CD14-positive monocyte (primary cell): ENCODE results near the gene PNKP. TPM values are rescaled to one million over a fixed set of nuclear protein-coding genes. Genes with fewer than 3 reads are reported as not detected.

ENCODE experiments used
- DNase-seq, 3 donors: peaks; one replicate each; pipeline ENCODE4 v3.0.0-alpha.2; 2011 to 2022
- H2AFZ ChIP-seq: 2 replicates; pipeline ENCODE4 v1.6.0; 2012; ENCODE audit warnings: mild to moderate bottlenecking, low read depth, low read length, inconsistent platforms; ENCODE audit not compliant: insufficient read depth, poor library complexity, severe bottlenecking
- H3K27ac ChIP-seq, 2 donors: 1 replicate in 1 of 2; 2 replicates in 1 of 2; pipeline ENCODE4 v1.5.1; 2012 to 2013; ENCODE audit warnings: low read length in 2 of 2, control low read depth in 1 of 2, inconsistent platforms in 1 of 2, low read depth in 1 of 2, mild to moderate bottlenecking in 1 of 2
- H3K27me3 ChIP-seq, 2 donors: one replicate each; pipeline versions ENCODE4 v1.6.0 to v1.6.1; 2011 to 2013; ENCODE audit warnings: low read length in 2 of 2; ENCODE audit not compliant: control insufficient read depth in 2 of 2, insufficient read depth in 2 of 2
- H3K36me3 ChIP-seq, 2 donors: replicated peaks in 1 of 2; 1 replicate in 1 of 2; 2 replicates in 1 of 2; pipeline versions ENCODE4 v1.5.1 to v1.6.1; 2012 to 2013; ENCODE audit warnings: low read length in 2 of 2, control low read depth in 1 of 2, inconsistent platforms in 1 of 2, mild to moderate bottlenecking in 1 of 2; ENCODE audit not compliant: insufficient read depth in 2 of 2, control insufficient read depth in 1 of 2
- H3K4me1 ChIP-seq, 2 donors: 1 replicate in 1 of 2; 2 replicates in 1 of 2; pipeline versions ENCODE4 v1.5.1 to v1.6.1; 2012 to 2013; ENCODE audit warnings: low read length in 2 of 2, control low read depth in 1 of 2, inconsistent platforms in 1 of 2, mild to moderate bottlenecking in 1 of 2, moderate library complexity in 1 of 2; ENCODE audit not compliant: insufficient read depth in 2 of 2, control insufficient read depth in 1 of 2
- H3K4me2 ChIP-seq: replicated peaks from 2 replicates; pipeline ENCODE3; 2012; ENCODE audit warnings: low read length, moderate library complexity, mild to moderate bottlenecking; ENCODE audit not compliant: poor library complexity, severe bottlenecking; ENCODE audit errors: extremely low read depth
- H3K4me3 ChIP-seq, 3 experiments: fragments of 200-600 bp in 1 of 3; sonication (generic) in 1 of 3; replicated peaks in 1 of 3; 1 replicate in 2 of 3; 2 replicates in 1 of 3; pipeline ENCODE4 v1.5.1; 2011 to 2013; ENCODE audit warnings: low read length in 3 of 3, mild to moderate bottlenecking in 3 of 3, control low read depth in 2 of 3, low read depth in 2 of 3, inconsistent platforms in 1 of 3, moderate library complexity in 1 of 3
- H3K79me2 ChIP-seq: 2 replicates; pipeline ENCODE4 v1.6.0; 2012; ENCODE audit warnings: mild to moderate bottlenecking, control low read depth, inconsistent platforms, low read length, moderate library complexity; ENCODE audit not compliant: insufficient read depth
- H3K9ac ChIP-seq: 2 replicates; pipeline ENCODE4 v1.6.0; 2017; ENCODE audit warnings: low read length, mild to moderate bottlenecking; ENCODE audit not compliant: insufficient read depth, poor library complexity, severe bottlenecking
- H3K9me3 ChIP-seq, 2 donors: replicated peaks in 1 of 2; 1 replicate in 1 of 2; 2 replicates in 1 of 2; pipeline versions ENCODE4 v1.5.1 to v1.6.1; 2012 to 2013; ENCODE audit warnings: low read length in 2 of 2, control low read depth in 1 of 2; ENCODE audit not compliant: control insufficient read depth in 1 of 2, insufficient read depth in 1 of 2
- H4K20me1 ChIP-seq: 2 replicates; pipeline ENCODE4 v1.6.0; 2012; ENCODE audit warnings: mild to moderate bottlenecking, low read length, control low read depth, moderate library complexity; ENCODE audit not compliant: insufficient read depth
- H3K27ac Mint-ChIP-seq, 7 donors: one replicate each; pipeline ENCODE4 v1.8.0; 2020; ENCODE audit warnings: mild to moderate bottlenecking in 7 of 7, mixed read lengths in 7 of 7, moderate library complexity in 6 of 7, inconsistent platforms in 2 of 7
- H3K27me3 Mint-ChIP-seq, 3 donors: one replicate each; pipeline ENCODE4 v1.8.0; 2021 to 2022; ENCODE audit warnings: low read depth in 3 of 3, mild to moderate bottlenecking in 3 of 3, mixed read lengths in 3 of 3, moderate library complexity in 3 of 3, inconsistent platforms in 1 of 3
- H3K36me3 Mint-ChIP-seq, 2 donors: one replicate each; pipeline ENCODE4 v1.8.0; 2020; ENCODE audit warnings: mixed read lengths in 2 of 2, inconsistent platforms in 1 of 2, mild to moderate bottlenecking in 1 of 2
- H3K4me1 Mint-ChIP-seq: one replicate; pipeline ENCODE4 v1.8.0; 2020; ENCODE audit warnings: mild to moderate bottlenecking, mixed read lengths
- H3K4me3 Mint-ChIP-seq, 2 donors: one replicate each; pipeline ENCODE4 v1.8.0; 2020; ENCODE audit warnings: mild to moderate bottlenecking in 2 of 2, mixed read lengths in 2 of 2, moderate library complexity in 1 of 2
- H3K9me3 Mint-ChIP-seq, 7 donors: one replicate each; pipeline ENCODE4 v1.8.0; 2020 to 2022; ENCODE audit warnings: mixed read lengths in 7 of 7, mild to moderate bottlenecking in 6 of 7, moderate library complexity in 6 of 7, inconsistent platforms in 2 of 7
- CTCF ChIP-seq: fragments of 200-600 bp; IDR thresholded peaks from one replicate; pipeline ENCODE4 v1.8.0; 2022; ENCODE audit warnings: antibody characterized with exemption, mild to moderate bottlenecking
- WGBS: methylation state at CpG from one replicate; pipeline ENCODE4 v1.1.5; 2013; ENCODE audit warnings: missing lambda C conversion rate; ENCODE audit not compliant: insufficient coverage; 5-methylcytosine and 5-hydroxymethylcytosine counted together
- intact Hi-C, 2 donors: fragments of 100-400 bp; cut with micrococcal nuclease; formaldehyde crosslinking; loops; one replicate each; pipeline versions ENCODE4 v1.15.0 to v1.15.1; 2023
- polyA plus RNA-seq, 3 donors: library from polyadenylated mRNA; depleted of rRNA in 1 of 3; unstranded in 2 of 3; stranded (reverse) in 1 of 3; fragments of 300-500 nt in 2 of 3; fragments of >200 nt in 1 of 3; fragmentation: Illumina TruSeq in 2 of 3; gene quantifications; 1 replicate in 2 of 3; 2 replicates in 1 of 3; pipeline ENCODE4 v1.2.3, GENCODE V29; 2012 to 2021

The PNKP gene
- polyA plus RNA-seq, 3 donors: 23.0 to 88.6 (median 30.2) TPM

GRCh38 chr19:49853852-49854377 lies 13.5 kb downstream of the PNKP start:
- H3K27ac Mint-ChIP-seq: peak overlapping the region in 3 of 7 donors; percentile 16 to 74 (median 19)
- intact Hi-C loops: loop anchor here in 1 of 2 donors (5.0 kb wide), 1 partner anchor 37 kb away; the partner anchor contains the start of gene MED25
- no peak for DNase-seq
- Histone ChIP-seq H3K4me1 (peaks cover 20 to 29% of the 10 kb centered on the region in 2 donors), H4K20me1 (peaks cover 68% of the 10 kb centered on the region), H3K9ac (no peak overlapping the region), H3K4me2 (no peak overlapping the region), H3K27me3 (peaks cover 7 to 12% of the 10 kb centered on the region in 2 donors), H3K9me3 (peaks cover 4% of the 10 kb centered on the region in 2 donors), H3K27ac (no peak overlapping the region), H3K79me2 (peaks cover 20% of the 10 kb centered on the region), H2AFZ (no peak overlapping the region), H3K36me3 (peaks cover 10 to 25% of the 10 kb centered on the region in 2 donors), H3K4me3 (no peak overlapping the region)
- whole genome bisulfite sequencing: 98% methylated on average over 5 of the region's 10 CpGs
- peak overlapping the region in 1 of 2 donors; percentile 16 for H3K4me3 Mint-ChIP-seq
- TF ChIP-seq CTCF: no peak
- H3K9me3 Mint-ChIP-seq: peaks cover 4 to 8% (median 7%) of the 10 kb centered on the region in 7 donors
- peaks cover 15 to 16% (median 15%) of the 10 kb centered on the region in 3 donors for H3K27me3 Mint-ChIP-seq
- peaks cover 30% of the 10 kb centered on the region for H3K4me1 Mint-ChIP-seq
- H3K36me3 Mint-ChIP-seq: peaks cover 17 to 34% of the 10 kb centered on the region in 2 donors

GRCh38 chr19:49852631-49853126 lies 14.7 kb downstream of the PNKP start:
- Histone ChIP-seq H3K9ac (no peak overlapping the region), H3K79me2 (peaks cover 20% of the 10 kb centered on the region), H3K27me3 (peaks cover 7 to 12% of the 10 kb centered on the region in 2 donors), H3K4me2 (peak overlapping the region; percentile 96), H4K20me1 (peaks cover 57% of the 10 kb centered on the region), H3K27ac (no peak overlapping the region), H3K4me1 (peaks cover 32 to 40% of the 10 kb centered on the region in 2 donors), H2AFZ (no peak overlapping the region), H3K4me3 (peak overlapping the region in 1 of 3 experiments; percentile 99), H3K36me3 (peaks cover 0 to 12% of the 10 kb centered on the region in 2 donors), H3K9me3 (peaks cover 4% of the 10 kb centered on the region in 2 donors)
- no peak for TF ChIP-seq CTCF
- no peak overlapping the region for H3K27ac Mint-ChIP-seq
- H3K4me3 Mint-ChIP-seq: peak overlapping the region; percentile 71 to 86
- peaks cover 15 to 17% (median 15%) of the 10 kb centered on the region in 3 donors for H3K27me3 Mint-ChIP-seq
- intact Hi-C loops: loop anchor here in 1 of 2 donors (5.0 kb wide), 1 partner anchor 35 kb away; the partner anchor contains the start of gene MED25
- 94% methylated on average over 8 of the region's 14 CpGs for WGBS
- peaks cover 4 to 9% (median 8%) of the 10 kb centered on the region in 7 donors for H3K9me3 Mint-ChIP-seq
- no peak for DNase-seq
- peaks cover 9 to 22% of the 10 kb centered on the region in 2 donors for H3K36me3 Mint-ChIP-seq
- H3K4me1 Mint-ChIP-seq: peaks cover 40% of the 10 kb centered on the region
